Measurements from ENCODE around the gene CEP41.

Gene CEP41

GRCh38 chr7:130442601-130443000 is 1.8 kb upstream of the CEP41 start:
- 100% methylated on average over 6 of the region's 7 CpGs for WGBS
- H4K8ac ChIP-seq (ENCODE audit: low read length): no peak overlapping the region
- no peak overlapping the region for H3K4ac ChIP-seq (ENCODE audit: low read depth in 1 of 2, low read length in 2 of 2)
- H3K9me3 ChIP-seq (ENCODE audit: control insufficient read depth, low read length): peaks cover 3% of the 10 kb centered on the region
- no peak overlapping the region for H2AFZ ChIP-seq (ENCODE audit: low read depth, low read length)
- H3K79me1 ChIP-seq (replicated peaks; ENCODE audit: low read length, poor library complexity, severe bottlenecking): peaks cover 11% of the 10 kb centered on the region
- H3K4me3 ChIP-seq (ENCODE audit: insufficient read depth in 1 of 2, low read depth in 1 of 2, low read length in 2 of 2): no peak overlapping the region
- no peak for DNase-seq
- H3K4me1 ChIP-seq (ENCODE audit: control insufficient read depth, insufficient read depth, low read depth, low read length): peaks cover 4% of the 10 kb centered on the region
- no peak overlapping the region for H3K23ac ChIP-seq (ENCODE audit: low read length in 2 of 2)
- H3K36me3 ChIP-seq (ENCODE audit: control insufficient read depth in 1 of 2, insufficient read depth in 2 of 2, low read depth in 1 of 2, low read length in 2 of 2): no peaks in the 10 kb centered on the region
- no peak overlapping the region for H3K9ac ChIP-seq (ENCODE audit: low read length)
- H3K27ac ChIP-seq (ENCODE audit: low read length, poor library complexity, severe bottlenecking): no peak overlapping the region
- H2BK12ac ChIP-seq (ENCODE audit: low read length in 2 of 2): no peak overlapping the region
- H2AK5ac ChIP-seq (ENCODE audit: low read length, severe bottlenecking): peak overlapping the region; percentile 42
- no peak overlapping the region for H4K91ac ChIP-seq (ENCODE audit: low read length)
- H3K27me3 ChIP-seq (ENCODE audit: control insufficient read depth in 1 of 2, insufficient read depth in 1 of 2, low read length in 2 of 2): no peaks in the 10 kb centered on the region
- no peak overlapping the region for H3K18ac ChIP-seq (ENCODE audit: low read depth in 1 of 2, low read length in 2 of 2)
- no peak overlapping the region for H2BK15ac ChIP-seq (ENCODE audit: low read depth, poor library complexity, severe bottlenecking)
- no peak overlapping the region for H2BK120ac ChIP-seq (ENCODE audit: low read depth, low read length)
- no peak overlapping the region for H2BK5ac ChIP-seq (ENCODE audit: low read depth, low read length, poor library complexity, severe bottlenecking)
- H3K14ac ChIP-seq (ENCODE audit: low read length in 2 of 2): no peak overlapping the region
- no peak overlapping the region for H3K4me2 ChIP-seq (ENCODE audit: low read length, poor library complexity, severe bottlenecking)

- peak overlapping the region in 1 of 2 experiments; percentile 37 for H3K4ac ChIP-seq (ENCODE audit: low read depth in 1 of 2, low read length in 2 of 2)
- H4K8ac ChIP-seq (ENCODE audit: low read length): no peak overlapping the region
- H3K27ac ChIP-seq (ENCODE audit: low read length, poor library complexity, severe bottlenecking): no peak overlapping the region
- H2BK5ac ChIP-seq (ENCODE audit: low read depth, low read length, poor library complexity, severe bottlenecking): no peak overlapping the region
- no peak overlapping the region for H2BK120ac ChIP-seq (ENCODE audit: low read depth, low read length)
- no peak overlapping the region for H2AK5ac ChIP-seq (ENCODE audit: low read length, severe bottlenecking)
- H3K9me3 ChIP-seq (ENCODE audit: control insufficient read depth, low read length): no peaks in the 10 kb centered on the region
- no peaks in the 10 kb centered on the region for H3K27me3 ChIP-seq (ENCODE audit: control insufficient read depth in 1 of 2, insufficient read depth in 1 of 2, low read length in 2 of 2)
- H3K23ac ChIP-seq (ENCODE audit: low read length in 2 of 2): no peak overlapping the region
- H4K91ac ChIP-seq (ENCODE audit: low read length): no peak overlapping the region
- peak overlapping the region in 1 of 2 experiments; percentile 65 for H2BK12ac ChIP-seq (ENCODE audit: low read length in 2 of 2)
- no peaks in the 10 kb centered on the region for H3K36me3 ChIP-seq (ENCODE audit: control insufficient read depth in 1 of 2, insufficient read depth in 2 of 2, low read depth in 1 of 2, low read length in 2 of 2)
- DNase-seq: no peak
- peaks cover 11% of the 10 kb centered on the region for H3K79me1 ChIP-seq (replicated peaks; ENCODE audit: low read length, poor library complexity, severe bottlenecking)
- no peak overlapping the region for H3K14ac ChIP-seq (ENCODE audit: low read length in 2 of 2)
- H3K18ac ChIP-seq (ENCODE audit: low read depth in 1 of 2, low read length in 2 of 2): peak overlapping the region in 1 of 2 experiments; percentile 10
- peaks cover 4% of the 10 kb centered on the region for H3K4me1 ChIP-seq (ENCODE audit: control insufficient read depth, insufficient read depth, low read depth, low read length)
- peak overlapping the region in 1 of 2 experiments; percentile 77 for H3K4me3 ChIP-seq (ENCODE audit: insufficient read depth in 1 of 2, low read depth in 1 of 2, low read length in 2 of 2)
- H3K9ac ChIP-seq (ENCODE audit: low read length): peak overlapping the region; percentile 91
- H2AFZ ChIP-seq (ENCODE audit: low read depth, low read length): no peak overlapping the region
- no peak overlapping the region for H3K4me2 ChIP-seq (ENCODE audit: low read length, poor library complexity, severe bottlenecking)
- no peak overlapping the region for H2BK15ac ChIP-seq (ENCODE audit: low read depth, poor library complexity, severe bottlenecking)
- WGBS: 39% methylated on average over 9 of the region's 9 CpGs
These were observed 623 bp upstream of the CEP41 start for GRCh38 chr7:130441408-130441869.

- H3K18ac ChIP-seq (ENCODE audit: low read depth in 1 of 2, low read length in 2 of 2): no peak overlapping the region
- no peak overlapping the region for H3K23ac ChIP-seq (ENCODE audit: low read length in 2 of 2)
- peaks cover 7% of the 10 kb centered on the region for H3K4me1 ChIP-seq (ENCODE audit: control insufficient read depth, insufficient read depth, low read depth, low read length)
- H3K27ac ChIP-seq (ENCODE audit: low read length, poor library complexity, severe bottlenecking): no peak overlapping the region
- H3K36me3 ChIP-seq (ENCODE audit: control insufficient read depth in 1 of 2, insufficient read depth in 2 of 2, low read depth in 1 of 2, low read length in 2 of 2): no peaks in the 10 kb centered on the region
- no peak overlapping the region for H3K9ac ChIP-seq (ENCODE audit: low read length)
- no peak overlapping the region for H2BK120ac ChIP-seq (ENCODE audit: low read depth, low read length)
- H3K9me3 ChIP-seq (ENCODE audit: control insufficient read depth, low read length): no peaks in the 10 kb centered on the region
- no peak overlapping the region for H3K4me2 ChIP-seq (ENCODE audit: low read length, poor library complexity, severe bottlenecking)
- DNase-seq: no peak
- no peak overlapping the region for H4K91ac ChIP-seq (ENCODE audit: low read length)
- 80% methylated on average over 1 of the region's 1 CpG for WGBS
- H3K4me3 ChIP-seq (ENCODE audit: insufficient read depth in 1 of 2, low read depth in 1 of 2, low read length in 2 of 2): no peak overlapping the region
- no peak overlapping the region for H2BK5ac ChIP-seq (ENCODE audit: low read depth, low read length, poor library complexity, severe bottlenecking)
- no peak overlapping the region for H3K4ac ChIP-seq (ENCODE audit: low read depth in 1 of 2, low read length in 2 of 2)
- H4K8ac ChIP-seq (ENCODE audit: low read length): no peak overlapping the region
- no peaks in the 10 kb centered on the region for H3K27me3 ChIP-seq (ENCODE audit: control insufficient read depth in 1 of 2, insufficient read depth in 1 of 2, low read length in 2 of 2)
- H2AFZ ChIP-seq (ENCODE audit: low read depth, low read length): no peak overlapping the region
- peaks cover 24% of the 10 kb centered on the region for H3K79me1 ChIP-seq (replicated peaks; ENCODE audit: low read length, poor library complexity, severe bottlenecking)
- H3K14ac ChIP-seq (ENCODE audit: low read length in 2 of 2): no peak overlapping the region
- H2BK12ac ChIP-seq (ENCODE audit: low read length in 2 of 2): no peak overlapping the region
- no peak overlapping the region for H2AK5ac ChIP-seq (ENCODE audit: low read length, severe bottlenecking)
- no peak overlapping the region for H2BK15ac ChIP-seq (ENCODE audit: low read depth, poor library complexity, severe bottlenecking)
These were observed 4.6 kb downstream of the CEP41 start for GRCh38 chr7:130436253-130436652.

DNA sequence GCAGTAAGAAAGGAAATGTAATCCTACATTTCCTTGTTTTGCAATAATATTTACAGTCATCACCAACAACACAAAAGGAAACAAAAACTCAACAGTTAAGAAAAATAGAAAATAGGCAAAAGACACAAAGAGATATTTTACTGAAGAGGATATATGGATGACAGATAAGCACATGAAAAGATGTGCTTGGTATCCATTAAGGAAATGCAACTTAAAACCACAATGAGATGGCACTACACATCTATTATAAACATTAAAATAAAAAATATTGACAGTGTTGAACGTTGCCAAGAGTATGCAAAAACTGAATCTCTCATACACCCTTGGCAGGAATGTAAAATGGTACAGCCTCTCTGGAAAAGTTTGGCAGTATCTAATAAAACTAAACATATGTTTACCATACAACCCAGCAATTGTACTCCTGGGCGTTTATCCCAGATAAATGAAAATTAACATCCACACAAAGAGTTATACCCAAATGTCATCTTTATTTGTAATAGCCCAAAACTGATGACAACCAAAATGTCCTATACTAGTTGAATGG is 5.4 kb downstream of the CEP41 start:
- Histone ChIP-seq H3K9ac (ENCODE audit: low read length) (no peak overlapping the region), H3K23ac (ENCODE audit: low read length in 2 of 2) (no peak overlapping the region), H4K91ac (ENCODE audit: low read length) (no peak overlapping the region), H3K4me3 (ENCODE audit: insufficient read depth in 1 of 2, low read depth in 1 of 2, low read length in 2 of 2) (no peak overlapping the region), H3K14ac (ENCODE audit: low read length in 2 of 2) (no peak overlapping the region), H2AFZ (ENCODE audit: low read depth, low read length) (no peak overlapping the region), H3K4me2 (ENCODE audit: low read length, poor library complexity, severe bottlenecking) (no peak overlapping the region), H3K27ac (ENCODE audit: low read length, poor library complexity, severe bottlenecking) (no peak overlapping the region), H2AK5ac (ENCODE audit: low read length, severe bottlenecking) (no peak overlapping the region), H3K36me3 (ENCODE audit: control insufficient read depth in 1 of 2, insufficient read depth in 2 of 2, low read depth in 1 of 2, low read length in 2 of 2) (no peaks in the 10 kb centered on the region), H3K27me3 (ENCODE audit: control insufficient read depth in 1 of 2, insufficient read depth in 1 of 2, low read length in 2 of 2) (no peaks in the 10 kb centered on the region), H2BK5ac (ENCODE audit: low read depth, low read length, poor library complexity, severe bottlenecking) (no peak overlapping the region), H3K4ac (ENCODE audit: low read depth in 1 of 2, low read length in 2 of 2) (peak overlapping the region in 1 of 2 experiments; percentile 58), H3K9me3 (ENCODE audit: control insufficient read depth, low read length) (no peaks in the 10 kb centered on the region), H2BK12ac (ENCODE audit: low read length in 2 of 2) (no peak overlapping the region), H3K79me1 (replicated peaks; ENCODE audit: low read length, poor library complexity, severe bottlenecking) (peaks cover 22% of the 10 kb centered on the region), H2BK15ac (ENCODE audit: low read depth, poor library complexity, severe bottlenecking) (no peak overlapping the region), H4K8ac (ENCODE audit: low read length) (no peak overlapping the region), H2BK120ac (ENCODE audit: low read depth, low read length) (no peak overlapping the region), H3K4me1 (ENCODE audit: control insufficient read depth, insufficient read depth, low read depth, low read length) (peaks cover 6% of the 10 kb centered on the region), H3K18ac (ENCODE audit: low read depth in 1 of 2, low read length in 2 of 2) (peak overlapping the region in 1 of 2 experiments; percentile 84)
- peak; percentile 9 for DNase-seq
- 51% methylated on average over 2 of the region's 2 CpGs for WGBS

Measured in mesenchymal stem cell (in vitro differentiated cells and primary cell).